HG02870 (cell line): ENCODE measurements around the gene LDLR.
"Not testable (repeated sequence)": the region's sequence is repeated elsewhere in the genome, so short reads cannot be mapped to it uniquely, and the experiment has no call there.

Experiments
- ATAC-seq: cut with Tn5 transposase; IDR thresholded peaks from one replicate; pipeline ENCODE4 v1.9.1; 2021; ENCODE audit warnings: mild to moderate bottlenecking, moderate library complexity; ENCODE audit not compliant: unreplicated experiment

Gene LDLR

GRCh38 chr19:11138601-11139300 is 49.5 kb downstream of the LDLR start:
- no peak for ATAC-seq

- ATAC-seq: not testable (repeated sequence)
Observed at GRCh38 chr19:11140023-11140538, 50.8 kb downstream of the LDLR start.

GRCh38 chr19:11140896-11141295 is 51.6 kb downstream of the LDLR start:
- ATAC-seq: no peak

- no peak for ATAC-seq
Observed at GRCh38 chr19:11141937-11142527, 52.8 kb downstream of the LDLR start.

- no peak for ATAC-seq
Observed at GRCh38 chr19:11142528-11143171, 53.4 kb downstream of the LDLR start.

- ATAC-seq: no peak
Observed at GRCh38 chr19:11145536-11145924, 56.3 kb downstream of the LDLR start.

GRCh38 chr19:11148001-11148400 is 58.7 kb downstream of the LDLR start:
- no peak for ATAC-seq

- no peak for ATAC-seq
Observed at GRCh38 chr19:11151181-11151580, 61.9 kb downstream of the LDLR start.

GRCh38 chr19:11152318-11153062 is 63.2 kb downstream of the LDLR start:
- ATAC-seq: no peak

GRCh38 chr19:11154683-11155047 is 65.4 kb downstream of the LDLR start:
- no peak for ATAC-seq

GRCh38 chr19:11155373-11156120 is 66.3 kb downstream of the LDLR start, which contains the start of gene SPC24:
Gene SPC24 (minus strand): TSS chr19:11155782. CDS start chr19:11155776, 6 bp downstream.
- ATAC-seq: peak; percentile 96

GRCh38 chr19:11159598-11160439 is 70.6 kb downstream of the LDLR start:
- no peak for ATAC-seq

GRCh38 chr19:11160440-11160768 is 71.1 kb downstream of the LDLR start:
- not testable (repeated sequence) for ATAC-seq

- ATAC-seq: no peak
Observed at GRCh38 chr19:11164296-11164695, 75.0 kb downstream of the LDLR start.

- no peak for ATAC-seq
Observed at GRCh38 chr19:11164879-11165406, 75.7 kb downstream of the LDLR start.

GRCh38 chr19:11165486-11166030 is 76.3 kb downstream of the LDLR start:
- ATAC-seq: no peak

- ATAC-seq: no peak
Observed at GRCh38 chr19:11166281-11167142, 77.2 kb downstream of the LDLR start.

- ATAC-seq: no peak
Observed at GRCh38 chr19:11168568-11168967, 79.3 kb downstream of the LDLR start.
